SH-SY5Y (cell line): ENCODE results near the gene CCM2L.

ENCODE experiments used
- GATA2 ChIP-seq: IDR thresholded peaks from 2 replicates; pipeline ENCODE4 v1.6.1; 2011; ENCODE audit warnings: mild to moderate bottlenecking, low read depth, low read length
- GATA3 ChIP-seq: IDR thresholded peaks from 2 replicates; pipeline ENCODE4 v1.6.1; 2011; ENCODE audit warnings: low read depth, mild to moderate bottlenecking, low read length, moderate library complexity

- TF ChIP-seq GATA2 (no peak), GATA3 (no peak)
Measured at GRCh38 chr20:31974296-31974695, 35.9 kb upstream of the CCM2L start.
